HG02970 (cell line): Measurements from ENCODE around the gene MATR3.

Experiments
- ATAC-seq: cut with Tn5 transposase; IDR thresholded peaks from one replicate; pipeline ENCODE4 v1.9.1; 2021; ENCODE audit warnings: mild to moderate bottlenecking, moderate library complexity, moderate number of reproducible peaks; ENCODE audit not compliant: unreplicated experiment, low FRiP score

MATR3 gene

GRCh38 chr5:139378941-139379361, 85.4 kb downstream of the MATR3 start:
- no peak for ATAC-seq

- ATAC-seq, result no peak
These were observed 86.3 kb downstream of the MATR3 start for GRCh38 chr5:139379626-139380449.
